Spleen (tissue), 11 donors: ENCODE results near the gene SYNJ2. TPM values are rescaled to one million over a fixed set of nuclear protein-coding genes. Genes with fewer than 3 reads are reported as not detected.
A peak's percentile ranks its signal among the peaks of the same experiment; 100 is the strongest.

Source experiments
- DNase-seq: peaks from one replicate; pipeline ENCODE4 v3.0.0-alpha.2; 2020
- H3K27ac ChIP-seq, 8 donors: fragments of 200-600 bp; sonication (generic) in 7 of 8; 1 replicate in 4 of 8; 2 replicates in 4 of 8; pipeline versions ENCODE4 v1.5.0 to v1.8.0; 2016 to 2021; ENCODE audit warnings: inconsistent platforms in 4 of 8, mild to moderate bottlenecking in 4 of 8, moderate library complexity in 1 of 8
- H3K27me3 ChIP-seq, 7 donors: fragments of 200-600 bp; sonication (generic) in 6 of 7; replicated peaks in 1 of 7; 1 replicate in 4 of 7; 2 replicates in 3 of 7; pipeline versions ENCODE4 v1.5.0 to v1.8.0; 2016 to 2021; ENCODE audit warnings: inconsistent platforms in 3 of 7, mild to moderate bottlenecking in 1 of 7
- H3K36me3 ChIP-seq, 6 donors: fragments of 200-600 bp; sonication (generic) in 5 of 6; 1 replicate in 4 of 6; 2 replicates in 2 of 6; pipeline versions ENCODE4 v1.5.0 to v1.8.0; 2016 to 2021; ENCODE audit warnings: inconsistent platforms in 2 of 6
- H3K4me1 ChIP-seq, 6 donors: fragments of 200-600 bp; sonication (generic) in 5 of 6; 1 replicate in 3 of 6; 2 replicates in 3 of 6; pipeline versions ENCODE4 v1.5.0 to v1.8.0; 2016 to 2021; ENCODE audit warnings: inconsistent platforms in 3 of 6
- H3K4me3 ChIP-seq, 8 donors: fragments of 200-600 bp; sonication (generic) in 7 of 8; 1 replicate in 4 of 8; 2 replicates in 4 of 8; pipeline versions ENCODE4 v1.5.0 to v1.8.0; 2016 to 2021; ENCODE audit warnings: inconsistent platforms in 4 of 8, mild to moderate bottlenecking in 4 of 8, moderate library complexity in 2 of 8
- H3K9me3 ChIP-seq, 8 donors: fragments of 200-600 bp; sonication (generic) in 7 of 8; 1 replicate in 4 of 8; 2 replicates in 4 of 8; pipeline versions ENCODE4 v1.5.0 to v1.8.0; 2016 to 2021; ENCODE audit warnings: inconsistent platforms in 4 of 8
- CTCF ChIP-seq, 11 experiments: fragments of 200-600 bp in 7 of 11; fragments of 450-650 bp in 4 of 11; sonication (generic) in 4 of 11; IDR thresholded peaks in 8 of 11; conservative IDR thresholded peaks in 3 of 11; 1 replicate in 7 of 11; 2 replicates in 4 of 11; pipeline versions ENCODE4 v1.4.0 to v1.8.0; 2016 to 2021; ENCODE audit warnings: antibody characterized with exemption in 11 of 11, inconsistent platforms in 4 of 11, mild to moderate bottlenecking in 1 of 11
- POLR2A ChIP-seq, 3 donors: fragments of 450-650 bp; IDR thresholded peaks; one replicate each; pipeline ENCODE4 v1.5.1; 2017; ENCODE audit warnings: antibody characterized with exemption in 3 of 3, mild to moderate bottlenecking in 1 of 3
- POLR2AphosphoS5 ChIP-seq, 3 donors: sonication (generic); formaldehyde crosslinking; IDR thresholded peaks; one replicate each; pipeline ENCODE4 v1.5.1; 2017; ENCODE audit warnings: antibody characterized with exemption in 3 of 3
- WGBS, 5 donors: extraction: QIAGEN DNeasy Blood & Tissue Kit in 3 of 5; methylation state at CpG; one replicate each; pipeline versions ENCODE4 v1.1.5 to v1.1.7; 2013 to 2018; 5-methylcytosine and 5-hydroxymethylcytosine counted together
- intact Hi-C: fragments of 100-400 bp; cut with DNase I; formaldehyde crosslinking; loops from one replicate; pipeline ENCODE4 v1.15.0; 2023; ENCODE audit warnings: low total_unique reads
- polyA plus RNA-seq, 3 donors: library from polyadenylated mRNA; stranded (reverse); fragments of 200-250 nt; gene quantifications; one replicate each; pipeline ENCODE4 v1.2.1, GENCODE V29; 2013
- total RNA-seq, 7 donors: library from RNA; depleted of rRNA in 3 of 7; stranded (reverse); fragments of >200 nt in 3 of 7; fragmentation: NEBNext Ultra II Directional in 4 of 7; extraction: Animal tissue kit (Norgen Biotek cat#: 25700) in 4 of 7; gene quantifications; one replicate each; pipeline versions ENCODE4 v1.1.0 to v1.2.1, GENCODE V29; 2016 to 2021
- donor health status: healthy with polysubstance abuse.
- donor health status: DM: no; HTN: no; CAD: no; lungs with moderate emphysema.
- donor health status: DM: no; HTN: no; CAD: no.
- donor health status: Bipolar disorder and iron deficiency.
- donor health status: healthy.
- donor health status: DM: no; HTN: no; CAD: no.
- donor health status: DM: yes; HTN: yes; CAD: no.

SYNJ2 gene
- total and polyA plus RNA-seq, 10 donors = 2.4 to 34.0 (median 9.2) TPM

DNA sequence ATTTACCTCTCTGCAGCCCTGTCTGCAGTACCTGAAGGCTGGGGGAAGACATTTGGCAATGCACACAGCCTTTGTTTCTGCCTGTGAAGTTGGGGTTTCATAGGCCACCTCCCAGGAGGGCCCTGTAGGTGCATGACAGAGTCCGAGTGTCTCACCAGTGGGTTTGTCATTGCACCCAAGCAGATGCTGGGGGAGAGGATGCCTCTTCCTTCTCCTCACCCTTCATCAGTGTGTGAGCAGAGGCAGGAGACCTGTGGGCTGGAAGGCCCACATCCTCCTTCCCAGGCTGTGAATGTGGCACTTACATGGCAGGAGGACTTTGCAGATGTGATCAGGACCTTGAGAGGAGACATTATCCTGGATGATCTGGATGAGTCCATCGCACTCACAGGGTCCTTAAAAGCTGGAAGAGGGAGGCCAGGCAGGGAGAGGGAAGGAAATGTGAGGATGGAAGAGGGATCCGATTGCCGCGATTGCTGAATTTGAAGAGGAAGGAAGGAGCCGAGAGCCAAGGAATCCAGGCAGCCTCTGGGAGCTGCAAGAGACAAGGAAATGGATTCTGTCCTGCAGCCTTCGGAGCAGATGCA is 30.4 kb downstream of the SYNJ2 start:
- no peak overlapping the region for H3K4me3 ChIP-seq
- WGBS, 5 donors = 72 to 86% (median 79%) methylated on average over 7 of the region's 7 CpGs
- peaks cover 0 to 2% (median 0%) of the 10 kb centered on the region in 6 donors for H3K36me3 ChIP-seq
- TF ChIP-seq POLR2AphosphoS5 (IDR thresholded peaks at IDR 0.05) = no peak
- no peak for TF ChIP-seq CTCF (IDR thresholded peaks at IDR 0.05 in 8 of 11, conservative IDR thresholded peaks at IDR 0.05 in 3 of 11)
- TF ChIP-seq POLR2A (IDR thresholded peaks at IDR 0.05) = no peak
- H3K9me3 ChIP-seq = no peaks in the 10 kb centered on the region
- peak; percentile 36 for DNase-seq
- peaks cover 10 to 56% (median 24%) of the 10 kb centered on the region in 6 donors for H3K4me1 ChIP-seq
- H3K27me3 ChIP-seq = no peaks in the 10 kb centered on the region
- intact Hi-C loops = no loop called here
- H3K27ac ChIP-seq = no peak overlapping the region

DNA sequence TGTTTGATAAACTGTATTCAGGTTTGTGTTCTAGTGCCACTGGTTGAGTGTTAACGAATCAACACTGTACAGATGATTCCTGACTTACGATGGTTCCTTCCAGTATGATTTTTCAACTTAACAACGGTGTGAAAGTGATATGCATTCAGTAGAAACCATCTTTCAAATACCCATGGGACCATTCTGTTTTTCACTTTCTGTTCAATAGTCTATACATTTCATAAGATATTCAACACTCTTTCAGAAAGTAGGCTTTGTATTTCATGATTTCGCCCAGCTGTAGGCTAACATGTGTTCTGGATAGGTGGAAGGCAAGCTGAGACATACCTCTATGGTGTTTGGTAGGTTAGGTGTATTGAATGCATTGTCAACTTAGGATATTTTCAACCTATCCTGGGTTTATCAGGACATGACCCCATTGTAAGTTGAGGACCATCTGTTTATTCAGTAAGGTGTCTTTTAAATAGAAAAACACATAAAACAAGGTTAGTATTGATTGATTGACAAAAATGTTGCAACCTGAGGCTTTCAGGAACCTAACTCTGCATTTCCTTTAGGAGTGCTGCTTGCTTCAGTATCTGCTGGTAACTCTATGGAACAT is 32.3 kb downstream of the SYNJ2 start:
- Histone ChIP-seq H3K4me1 (peaks cover 10 to 54% (median 29%) of the 10 kb centered on the region in 6 donors), H3K27ac (no peak overlapping the region), H3K4me3 (no peak overlapping the region), H3K27me3 (no peaks in the 10 kb centered on the region), H3K9me3 (no peaks in the 10 kb centered on the region), H3K36me3 (peaks cover 0 to 21% (median 0%) of the 10 kb centered on the region in 6 donors)
- TF ChIP-seq CTCF (IDR thresholded peaks at IDR 0.05 in 8 of 11, conservative IDR thresholded peaks at IDR 0.05 in 3 of 11) = no peak
- TF ChIP-seq POLR2AphosphoS5 (IDR thresholded peaks at IDR 0.05) = no peak
- no peak for TF ChIP-seq POLR2A (IDR thresholded peaks at IDR 0.05)
- no peak for DNase-seq
- WGBS, 5 donors = 68 to 84% (median 82%) methylated on average over 4 of the region's 4 CpGs
- intact Hi-C loops = no loop called here

- intact Hi-C loops = no loop called here
- WGBS, 5 donors = 93 to 98% (median 96%) methylated on average over 5 to 6 of the region's 6 CpGs
Measured at GRCh38 chr6:158014505-158015187, 33.0 kb downstream of the SYNJ2 start.

More at GRCh38 chr6:158014505-158015187, 33.0 kb downstream of the SYNJ2 start:
- peaks cover 4 to 54% (median 28%) of the 10 kb centered on the region in 6 donors for H3K4me1 ChIP-seq
- H3K27ac ChIP-seq = no peak overlapping the region
- peak; percentile 48 for DNase-seq
- H3K36me3 ChIP-seq = peaks cover 0 to 27% (median 0%) of the 10 kb centered on the region in 6 donors
- H3K4me3 ChIP-seq = no peak overlapping the region
- TF ChIP-seq CTCF (IDR thresholded peaks at IDR 0.05 in 8 of 11, conservative IDR thresholded peaks at IDR 0.05 in 3 of 11) = no peak
- no peak for TF ChIP-seq POLR2A (IDR thresholded peaks at IDR 0.05)
- no peak for TF ChIP-seq POLR2AphosphoS5 (IDR thresholded peaks at IDR 0.05)
- no peaks in the 10 kb centered on the region for H3K9me3 ChIP-seq
- no peaks in the 10 kb centered on the region for H3K27me3 ChIP-seq
